Stimulated activated CD8-positive, alpha-beta memory T cell treated with anti-CD3 and anti-CD28 coated beads, Interleukin-12 subunit alpha, Interleukin-12 subunit beta, amount 100 ng/mL, for 1 hour (primary cell): ENCODE measurements around the gene SAPCD1.

Experiments
- DNase-seq: peaks from one replicate; pipeline ENCODE4 v3.0.0-alpha.2; 2020; ENCODE audit warnings: low read depth

Gene SAPCD1

GRCh38 chr6:31729515-31729978 lies 32.9 kb upstream of the SAPCD1 start:
- peak; percentile 71 for DNase-seq

- DNase-seq, result peak; percentile 33
These were observed 32.4 kb upstream of the SAPCD1 start for GRCh38 chr6:31729979-31730630.

GRCh38 chr6:31730631-31731086 lies 31.8 kb upstream of the SAPCD1 start:
- no peak for DNase-seq

DNA sequence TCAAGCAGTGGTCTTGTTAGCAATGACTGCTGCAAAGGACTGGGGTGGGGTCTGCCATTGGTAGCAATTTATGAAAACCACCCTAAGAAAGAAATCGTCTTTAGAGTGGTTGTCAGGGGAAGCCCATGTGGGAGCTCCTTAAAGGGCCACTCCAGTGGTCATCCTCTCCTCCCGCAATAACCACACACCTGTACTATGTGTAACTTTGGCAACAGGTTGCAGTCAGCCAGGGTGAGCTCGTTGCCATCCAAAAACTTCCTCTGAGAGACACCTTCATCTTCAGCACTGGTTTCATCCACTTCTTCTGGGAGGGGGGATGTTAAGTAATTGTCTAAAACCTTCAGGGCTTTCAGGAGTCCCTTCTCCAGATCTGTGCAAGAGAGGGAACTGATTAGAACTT lies 30.4 kb upstream of the SAPCD1 start:
- no peak for DNase-seq

DNA sequence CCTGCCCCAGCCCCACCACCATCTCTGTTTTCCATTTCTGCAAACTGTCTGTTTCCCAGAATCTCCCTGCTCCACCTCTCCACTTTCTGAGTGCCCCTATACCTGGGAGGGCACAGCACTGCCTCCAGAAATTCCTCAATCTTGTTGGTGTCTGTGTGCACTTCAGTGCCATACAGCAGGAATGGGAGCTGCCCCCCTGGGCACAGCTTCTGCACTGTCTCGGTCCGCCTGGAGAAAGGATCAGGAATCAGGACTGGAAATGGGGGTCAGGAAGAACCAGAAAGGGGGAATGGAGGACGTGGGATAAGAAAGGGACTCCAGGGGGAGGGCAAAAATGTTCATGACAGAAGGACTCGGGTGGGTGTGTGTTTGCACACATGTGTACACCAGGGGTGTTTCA lies 28.7 kb upstream of the SAPCD1 start:
- no peak for DNase-seq

- DNase-seq, result no peak
These were observed 28.1 kb upstream of the SAPCD1 start for GRCh38 chr6:31734247-31734820.

- peak; percentile 42 for DNase-seq
These were observed 27.5 kb upstream of the SAPCD1 start for GRCh38 chr6:31734821-31735406.

- peak; percentile 61 for DNase-seq
These were observed 26.3 kb upstream of the SAPCD1 start, which contains the start of gene CLIC1 for GRCh38 chr6:31736021-31736767. Gene CLIC1 (minus strand): TSS chr6:31736530. CDS start chr6:31736300, 230 bp downstream.

GRCh38 chr6:31736768-31737314 lies 25.6 kb upstream of the SAPCD1 start:
- DNase-seq, result no peak

- no peak for DNase-seq
These were observed 25.0 kb upstream of the SAPCD1 start for GRCh38 chr6:31737315-31737990.

DNA sequence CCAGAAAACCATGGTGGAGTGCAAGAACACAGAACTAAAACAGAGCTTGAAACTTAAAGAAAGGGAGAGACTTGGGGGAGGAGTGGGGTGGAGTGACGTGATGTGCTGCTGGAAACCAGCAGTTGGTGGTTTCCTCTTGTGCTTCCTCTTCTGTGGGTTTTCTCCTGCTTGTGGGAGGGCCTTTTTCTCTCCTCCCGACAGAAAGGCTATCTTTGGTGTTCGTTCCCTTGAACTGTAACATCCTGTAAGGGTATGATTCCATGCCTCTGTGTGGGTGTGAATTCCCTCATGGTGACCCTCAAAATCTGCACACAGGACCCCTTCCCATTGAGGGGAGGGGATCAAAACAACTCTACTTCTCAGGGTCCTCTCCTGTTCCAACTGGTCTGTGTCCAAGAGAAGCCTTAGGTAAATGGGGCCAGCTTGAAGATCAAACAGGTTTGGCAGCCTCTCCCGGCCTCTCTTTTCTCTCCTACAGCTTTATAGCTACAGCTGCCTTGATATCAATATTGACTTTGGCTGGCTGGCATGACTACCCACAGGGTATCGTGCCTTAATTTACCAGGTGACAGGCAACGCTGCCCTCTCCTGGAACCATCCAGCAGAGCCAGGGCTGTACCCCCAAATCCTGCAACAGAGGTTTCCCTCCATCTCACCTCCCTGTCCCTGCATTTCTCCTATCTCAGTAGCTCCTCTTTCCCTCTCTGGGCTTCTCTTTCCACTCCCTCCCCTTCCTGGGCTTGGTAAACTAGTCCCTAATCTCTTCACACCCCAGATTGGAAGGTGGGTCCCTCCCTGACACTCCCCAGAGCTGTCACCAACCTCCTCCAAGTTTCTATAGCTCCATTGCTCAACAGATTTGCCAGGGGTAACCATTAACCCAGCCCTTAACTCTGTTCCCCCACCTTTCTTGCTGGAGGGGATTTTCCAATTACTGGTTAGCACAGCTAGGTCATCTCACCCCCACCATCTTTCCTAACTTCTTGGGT lies 24.2 kb upstream of the SAPCD1 start:
- peak; percentile 52 for DNase-seq

DNA sequence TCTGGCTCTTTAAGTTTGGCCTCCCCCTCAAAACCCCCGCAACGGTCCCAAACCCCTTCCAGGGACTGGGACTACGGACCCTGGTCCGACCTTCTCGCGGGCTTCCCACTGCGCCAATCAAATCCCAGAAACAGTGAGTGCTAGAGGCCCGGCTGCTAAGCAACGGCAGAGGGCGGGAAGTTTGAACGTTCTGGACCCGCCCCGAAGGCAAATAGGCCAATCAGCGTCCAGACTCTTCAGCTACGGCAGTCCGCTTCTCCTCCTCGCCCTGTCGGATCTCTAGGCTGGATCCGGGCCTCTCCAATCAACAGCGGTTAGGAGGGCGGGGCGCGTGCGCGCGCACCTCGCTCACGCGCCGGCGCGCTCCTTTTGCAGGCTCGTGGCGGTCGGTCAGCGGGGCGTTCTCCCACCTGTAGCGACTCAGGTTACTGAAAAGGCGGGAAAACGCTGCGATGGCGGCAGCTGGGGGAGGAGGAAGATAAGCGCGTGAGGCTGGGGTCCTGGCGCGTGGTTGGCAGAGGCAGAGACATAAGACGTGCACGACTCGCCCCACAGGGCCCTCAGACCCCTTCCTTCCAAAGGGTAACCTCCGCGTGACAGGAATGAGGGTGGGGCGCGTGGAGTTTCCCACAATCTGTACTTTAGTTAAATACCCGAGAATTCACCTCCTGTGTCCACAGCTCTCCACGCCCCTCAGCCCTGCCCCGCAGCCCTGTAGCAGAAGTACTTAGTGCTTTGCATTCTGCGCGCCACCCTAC lies 22.6 kb upstream of the SAPCD1 start, which contains the start of gene MSH5:
TSS of gene MSH5 (plus strand) at position 367 of the 758 bp plus-strand sequence. CDS start 462 bp downstream, outside the sequence.
- DNase-seq, result peak; percentile 92

DNA sequence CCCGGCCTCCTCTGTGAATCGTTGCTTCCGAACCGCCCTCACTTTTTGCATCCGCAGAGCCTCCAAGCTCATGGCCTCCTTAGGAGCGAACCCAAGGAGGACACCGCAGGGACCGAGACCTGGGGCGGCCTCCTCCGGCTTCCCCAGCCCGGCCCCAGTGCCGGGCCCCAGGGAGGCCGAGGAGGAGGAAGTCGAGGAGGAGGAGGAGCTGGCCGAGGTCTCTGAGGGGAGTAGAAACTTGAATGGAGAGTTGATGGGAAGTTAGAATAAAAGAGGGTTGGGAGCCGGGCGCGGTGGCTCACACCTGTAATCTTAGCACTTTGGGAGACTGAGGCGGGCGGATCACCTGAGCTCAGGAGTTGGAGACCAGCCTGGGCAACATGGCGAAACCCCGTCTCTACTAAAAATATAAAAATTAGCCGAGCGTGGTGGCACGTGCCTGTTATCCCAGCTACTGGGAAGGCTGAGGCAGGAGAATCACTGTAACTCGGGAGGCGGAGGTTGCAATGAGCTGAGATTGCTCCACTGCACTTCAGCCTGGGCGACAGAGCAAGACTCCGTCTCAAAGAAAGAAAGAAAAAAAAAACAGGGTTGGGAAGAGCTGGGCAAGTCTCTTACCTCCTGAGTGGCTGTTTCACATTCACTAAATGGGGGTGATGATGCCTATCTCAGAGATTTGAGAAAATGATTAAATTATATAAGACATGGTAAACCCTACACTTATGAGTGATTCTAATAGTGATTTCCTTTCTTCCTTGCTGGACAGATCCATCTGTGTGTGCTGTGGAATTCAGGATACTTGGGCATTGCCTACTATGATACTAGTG lies 21.8 kb upstream of the SAPCD1 start:
- no peak for DNase-seq

DNA sequence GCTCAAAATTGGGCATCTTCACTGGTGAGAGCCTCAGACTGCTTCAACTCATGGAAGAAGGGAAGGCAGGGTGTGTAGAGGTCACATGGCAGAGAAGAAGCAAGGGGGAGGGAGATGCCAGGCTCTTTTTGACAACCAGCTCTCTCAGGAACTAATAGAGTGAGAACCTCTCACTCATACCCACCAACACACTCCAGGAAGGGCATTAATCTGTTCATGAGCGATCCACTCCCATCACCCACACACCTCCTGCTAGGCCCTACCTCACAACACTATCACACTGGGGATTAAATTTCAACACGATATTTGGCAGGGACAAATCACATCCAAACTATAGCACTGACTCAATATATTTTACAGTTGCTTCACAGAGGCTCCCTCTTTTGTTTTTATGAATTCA lies 20.6 kb upstream of the SAPCD1 start:
- no peak for DNase-seq

DNA sequence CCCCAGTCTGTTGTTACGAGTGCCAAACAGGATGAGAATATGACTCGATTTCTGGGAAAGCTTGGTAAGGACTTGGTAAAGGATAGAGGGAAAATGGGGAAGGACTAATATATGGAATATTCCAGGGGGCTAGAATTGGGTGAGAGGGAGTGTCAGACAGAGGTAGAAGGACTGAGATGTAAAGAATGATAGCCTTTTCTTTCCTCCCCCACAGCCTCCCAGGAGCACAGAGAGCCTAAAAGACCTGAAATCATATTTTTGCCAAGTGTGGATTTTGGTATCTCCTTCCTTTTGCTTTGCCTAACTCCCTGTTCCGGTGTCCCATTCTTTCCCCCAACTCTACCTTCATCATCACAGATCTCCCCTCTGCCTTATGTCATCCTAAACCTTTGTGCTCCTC lies 19.6 kb upstream of the SAPCD1 start:
- no peak for DNase-seq

- no peak for DNase-seq
These were observed 18.0 kb upstream of the SAPCD1 start for GRCh38 chr6:31744422-31744821.

DNA sequence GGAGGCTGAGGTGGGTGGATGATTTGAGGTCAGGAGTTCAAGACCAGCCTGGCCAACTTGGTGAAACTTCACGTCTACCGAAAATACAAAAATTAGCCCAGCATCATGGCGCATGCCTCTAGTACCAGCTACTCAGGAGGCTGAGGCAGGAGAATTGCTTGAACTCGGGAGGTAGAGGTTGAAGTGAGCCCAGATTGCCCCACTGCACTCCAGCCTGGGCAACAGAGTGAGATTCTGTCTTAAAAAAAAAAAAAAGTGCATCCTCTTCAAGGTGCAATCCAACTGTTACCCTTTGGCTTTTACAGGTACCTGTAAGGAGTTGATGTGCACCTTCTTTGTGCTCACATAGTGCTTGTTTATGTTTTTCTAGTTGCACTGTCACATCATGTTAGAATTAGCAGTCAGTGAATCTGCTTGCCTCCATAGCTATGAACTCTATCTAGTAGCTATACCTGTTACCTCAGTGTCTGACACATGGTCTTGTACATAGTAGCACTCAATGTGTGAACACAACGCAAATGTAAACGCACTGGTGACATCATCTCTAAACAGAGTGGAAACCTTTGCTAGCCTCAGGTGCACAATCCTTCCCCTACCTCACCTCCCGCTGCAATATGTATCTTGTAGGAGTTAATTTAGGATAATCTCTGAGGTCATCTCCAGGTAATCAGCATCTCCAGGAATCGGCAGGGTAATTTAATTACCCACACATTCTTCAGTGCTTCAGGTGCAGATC lies 13.0 kb upstream of the SAPCD1 start:
- DNase-seq, result no peak

GRCh38 chr6:31750411-31751022 lies 11.9 kb upstream of the SAPCD1 start:
- DNase-seq, result no peak
